Measurements from ENCODE around the gene RAB7A. TPM values are rescaled to one million over a fixed set of nuclear protein-coding genes. Genes with fewer than 3 reads are reported as not detected.

RAB7A gene
- total and polyA plus RNA-seq, 2 experiments from 2014 or later, result 89.8 to 156 TPM

- no peak for TF ChIP-seq ZNF462 (CRISPR knock-in tag; IDR thresholded peaks at IDR 0.05)
- no peak for TF ChIP-seq STAT1 (IDR thresholded peaks at IDR 0.05; ENCODE audit: unreplicated experiment)
These were observed 1.1 kb downstream of the RAB7A start (continued) for GRCh38 chr3:128727059-128727458.

- H3K27ac ChIP-seq (ENCODE audit: low read depth), result no peak overlapping the region; the same call in 1 of the 2 replicates
- Mint-ChIP-seq H3K4me1 (peaks cover 62% of the 10 kb centered on the region), H3K9me3 (no peaks in the 10 kb centered on the region)
- TF ChIP-seq REST (IDR thresholded peaks at IDR 0.05; ENCODE audit: unreplicated experiment), result no peak
- TF ChIP-seq CTCF (conservative IDR thresholded peaks at IDR 0.05; ENCODE audit: low read depth in 2 of 2), result no peak
- no peak for TF ChIP-seq ZNF331 (CRISPR knock-in tag; IDR thresholded peaks at IDR 0.05; ENCODE audit: low read depth)
- no peak for TF ChIP-seq NANOG (IDR thresholded peaks at IDR 0.05; ENCODE audit: borderline replicate concordance)
- no peak for TF ChIP-seq ETS1 (IDR thresholded peaks at IDR 0.05)
- no peak for TF ChIP-seq EZH2 (IDR thresholded peaks at IDR 0.05; ENCODE audit: low read depth, unreplicated experiment)
- no peak for TF ChIP-seq JUNB (IDR thresholded peaks at IDR 0.05; ENCODE audit: unreplicated experiment)
These were observed 1.5 kb downstream of the RAB7A start for GRCh38 chr3:128727485-128727884.

More at GRCh38 chr3:128727485-128727884, 1.5 kb downstream of the RAB7A start:
- no peaks in the 10 kb centered on the region for H3K27me3 ChIP-seq (ENCODE audit: insufficient read depth)
- H3K79me2 ChIP-seq (replicated peaks; ENCODE audit: insufficient read depth), result peaks cover 65% of the 10 kb centered on the region
- H2AFZ ChIP-seq, result no peak overlapping the region
- Mint-ChIP-seq H3K27me3 (ENCODE audit: insufficient read depth, low read depth, poor library complexity) (no peaks in the 10 kb centered on the region), H3K27ac (no peak overlapping the region; the same call in 1 of the 2 replicates), H3K4me3 (peak overlapping the region; percentile 90), H3K36me3 (ENCODE audit: low read depth) (peaks cover 16% of the 10 kb centered on the region; the same call in 2 of the 3 replicates)
- peak overlapping the region; percentile 92 for H3K4me3 ChIP-seq
- H4K20me1 ChIP-seq (replicated peaks; ENCODE audit: insufficient read depth), result peaks cover 55% of the 10 kb centered on the region
- ATAC-seq (no peak), DNase-seq (ENCODE audit: low spot score) (no peak)
- H3K9me2 ChIP-seq (ENCODE audit: insufficient read depth), result peaks cover 8% of the 10 kb centered on the region
- peaks cover 5% of the 10 kb centered on the region; the same call in 1 of the 2 replicates for H3F3A ChIP-seq (replicated peaks; ENCODE audit: low read depth)
- no peaks in the 10 kb centered on the region for H3K36me3 ChIP-seq (ENCODE audit: insufficient read depth)
- H3K4me2 ChIP-seq, result peak overlapping the region; percentile 95
- peaks cover 62% of the 10 kb centered on the region for H3K4me1 ChIP-seq (ENCODE audit: insufficient read depth)
